ENCODE measurements around the gene EPB41L5.
"Not testable (repeated sequence)": the region's sequence is repeated elsewhere in the genome, so short reads cannot be mapped to it uniquely, and the experiment has no call there.

The EPB41L5 gene

DNA sequence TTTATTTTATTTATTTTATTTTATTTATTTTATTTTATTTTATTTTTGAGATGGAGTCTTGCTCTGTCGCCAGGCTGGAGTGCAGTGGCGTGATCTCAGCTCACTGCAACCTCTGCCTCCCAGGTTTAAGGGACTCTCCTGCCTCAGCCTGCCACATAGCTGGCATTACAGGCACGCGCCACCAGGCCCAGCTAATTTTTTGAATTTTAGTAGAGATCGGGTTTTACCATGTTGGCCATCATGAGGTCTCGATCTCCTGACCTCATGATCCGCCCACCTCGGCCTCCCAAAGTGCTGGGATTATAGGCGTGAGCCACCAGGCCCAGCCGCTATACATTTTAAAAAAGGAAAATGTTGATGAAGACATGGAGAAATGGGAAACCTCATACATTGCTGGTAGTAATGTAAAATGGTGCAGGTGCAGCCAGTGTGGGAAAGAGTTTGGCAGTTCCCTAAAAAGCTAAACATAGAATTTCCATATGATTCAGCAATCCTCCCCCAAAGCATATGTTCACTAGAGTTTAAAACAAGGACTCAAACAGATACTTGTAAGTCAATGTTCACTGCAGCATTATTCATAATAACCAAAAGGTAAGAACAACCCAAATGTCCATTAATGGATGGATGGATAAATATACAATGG is 187.1 kb downstream of the EPB41L5 start:
- DNase-seq (ENCODE audit: low read depth in 2 of 2) = not testable (repeated sequence)

DNA sequence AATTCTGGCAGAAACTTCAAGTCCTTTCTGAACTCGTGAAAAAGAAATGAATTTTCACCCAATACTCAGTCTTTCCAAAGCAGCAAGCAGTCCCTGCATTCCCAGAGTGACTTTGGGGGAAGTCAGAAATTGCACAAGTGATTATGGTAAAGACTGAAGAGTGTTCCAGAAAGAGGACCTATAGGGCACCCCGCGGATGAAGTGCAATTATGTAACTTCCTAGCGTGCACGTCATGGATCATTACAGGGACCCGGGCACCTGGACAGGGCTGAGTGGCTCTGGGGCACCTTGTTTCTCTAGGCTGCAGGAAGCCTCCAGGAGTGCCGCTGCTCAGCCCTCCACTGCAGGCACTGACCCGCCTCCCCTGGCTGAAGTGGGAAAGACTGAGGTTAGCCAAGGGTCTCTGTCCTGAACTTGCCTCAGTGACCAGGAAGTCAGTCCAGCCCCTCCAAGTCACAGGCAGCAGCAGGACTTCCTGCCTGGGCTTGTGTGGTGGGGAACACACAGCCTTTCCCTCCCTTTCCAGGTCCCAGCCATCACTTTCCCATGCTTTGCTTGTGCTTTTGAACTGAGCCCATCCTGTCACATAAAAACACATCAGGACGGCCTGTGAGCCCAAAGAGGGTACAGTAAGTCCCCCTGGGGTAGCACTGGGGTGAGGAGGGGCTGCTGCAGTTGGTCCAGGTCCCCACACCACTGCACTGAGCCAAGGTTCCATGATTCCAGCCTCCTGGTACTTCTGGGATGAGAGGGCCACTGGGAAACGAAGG is 190.6 kb downstream of the EPB41L5 start:
- DNase-seq (ENCODE audit: low read depth in 2 of 2) = no peak

DNA sequence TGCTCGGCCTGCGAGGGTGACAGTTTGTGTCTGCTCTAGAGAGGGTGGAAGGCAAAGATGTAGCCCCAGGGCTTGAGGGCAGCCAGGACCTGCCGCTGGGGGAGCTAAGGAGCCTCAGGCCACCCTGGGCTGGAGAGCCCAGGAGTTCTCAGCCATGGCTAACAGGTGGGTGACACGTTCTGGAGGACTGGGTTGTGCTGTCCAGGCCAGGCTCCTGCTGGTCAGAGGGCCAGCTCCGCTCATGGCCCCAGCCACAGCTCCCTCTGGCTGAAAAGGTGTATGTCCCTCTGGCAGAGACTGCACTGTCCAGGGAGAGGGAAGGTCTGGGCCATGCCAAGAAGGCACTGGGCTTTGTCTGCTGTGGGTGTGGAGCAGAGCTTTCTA is 191.1 kb downstream of the EPB41L5 start:
- no peak for DNase-seq (ENCODE audit: low read depth in 2 of 2)

DNA sequence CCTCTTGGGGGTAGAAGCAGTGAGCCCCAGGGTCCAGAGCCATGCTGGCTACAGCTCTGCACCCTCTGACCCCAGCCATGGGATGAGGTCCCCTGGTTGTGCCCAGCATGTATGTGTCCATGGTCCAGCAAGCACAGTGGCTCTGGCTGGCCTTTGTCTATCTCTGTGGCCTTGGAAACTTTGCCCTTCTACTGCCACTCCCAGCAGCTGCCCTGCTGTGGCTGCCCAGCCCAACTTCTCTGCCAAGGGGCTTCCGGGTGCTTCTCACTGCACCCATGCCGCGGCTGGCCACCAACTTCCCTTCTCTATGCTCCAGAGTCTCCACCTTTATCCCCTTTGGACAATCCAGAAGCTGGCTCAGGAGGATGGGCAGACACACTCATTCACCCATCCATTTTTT is 191.5 kb downstream of the EPB41L5 start:
- no peak for DNase-seq (ENCODE audit: low read depth in 2 of 2)

DNA sequence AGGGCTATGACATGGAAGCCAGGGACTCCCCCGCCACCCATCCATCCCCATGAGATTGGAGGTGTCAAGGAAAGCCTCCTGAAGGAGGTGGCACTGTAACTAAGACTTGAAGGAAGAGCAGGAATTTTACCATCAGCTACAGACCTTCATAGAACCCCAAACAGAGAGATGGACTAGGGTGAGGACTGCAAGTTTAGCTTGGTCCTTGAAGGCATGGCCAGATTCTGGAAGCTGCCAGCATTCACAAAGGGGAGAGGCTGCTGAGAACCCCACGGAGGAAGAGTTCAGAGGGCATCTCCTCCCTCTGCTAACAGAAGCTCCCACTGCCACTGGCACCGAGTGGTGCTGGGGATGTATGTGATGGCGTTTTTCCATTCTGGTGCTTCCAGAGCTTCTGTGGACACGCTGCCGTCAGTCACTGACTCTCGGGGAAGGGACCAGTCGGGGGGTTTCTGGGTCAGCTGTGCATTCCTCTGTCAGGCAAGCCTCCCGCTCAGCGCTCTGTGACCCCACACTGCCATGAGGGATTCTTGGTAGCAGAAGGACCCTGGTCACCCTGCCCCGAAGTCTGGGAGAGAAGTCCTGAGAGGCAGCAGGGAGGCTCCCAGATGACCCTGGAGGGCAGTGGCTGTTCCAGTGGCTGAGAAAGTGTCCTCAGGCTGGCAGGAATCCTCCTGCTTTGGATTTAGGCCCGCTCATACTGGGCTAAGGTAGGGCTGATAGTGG is 192.2 kb downstream of the EPB41L5 start:
- no peak for DNase-seq (ENCODE audit: low read depth in 2 of 2)

DNA sequence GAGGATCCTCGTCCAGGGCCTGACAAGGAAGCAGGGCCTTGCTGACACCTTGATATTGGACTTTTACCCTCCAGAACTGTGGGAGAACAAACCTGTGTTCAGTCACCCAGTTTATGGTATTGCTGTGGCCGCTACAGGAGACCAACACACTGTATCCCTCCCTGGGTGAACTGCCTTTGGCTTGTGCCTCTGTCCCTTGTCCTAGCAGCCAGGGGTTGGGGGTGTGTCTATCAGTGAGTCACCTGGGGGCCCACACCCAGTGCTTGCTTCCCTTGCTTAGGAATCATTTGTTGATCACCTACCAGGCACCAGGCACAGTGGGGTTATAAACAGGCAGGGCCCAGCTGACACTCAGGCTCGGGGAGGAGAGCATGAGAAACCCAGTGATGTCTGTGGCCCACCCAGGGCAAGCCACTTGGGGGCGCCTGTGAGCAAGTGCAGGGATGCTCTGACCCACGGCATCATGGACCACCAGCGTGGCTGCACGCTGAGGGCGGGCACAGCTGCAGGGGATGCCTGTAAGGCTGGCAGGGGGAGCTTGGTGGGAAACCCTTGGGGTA is 193.2 kb downstream of the EPB41L5 start:
- DNase-seq (ENCODE audit: low read depth in 2 of 2) = peak in 1 of 2 experiments; percentile 44

DNA sequence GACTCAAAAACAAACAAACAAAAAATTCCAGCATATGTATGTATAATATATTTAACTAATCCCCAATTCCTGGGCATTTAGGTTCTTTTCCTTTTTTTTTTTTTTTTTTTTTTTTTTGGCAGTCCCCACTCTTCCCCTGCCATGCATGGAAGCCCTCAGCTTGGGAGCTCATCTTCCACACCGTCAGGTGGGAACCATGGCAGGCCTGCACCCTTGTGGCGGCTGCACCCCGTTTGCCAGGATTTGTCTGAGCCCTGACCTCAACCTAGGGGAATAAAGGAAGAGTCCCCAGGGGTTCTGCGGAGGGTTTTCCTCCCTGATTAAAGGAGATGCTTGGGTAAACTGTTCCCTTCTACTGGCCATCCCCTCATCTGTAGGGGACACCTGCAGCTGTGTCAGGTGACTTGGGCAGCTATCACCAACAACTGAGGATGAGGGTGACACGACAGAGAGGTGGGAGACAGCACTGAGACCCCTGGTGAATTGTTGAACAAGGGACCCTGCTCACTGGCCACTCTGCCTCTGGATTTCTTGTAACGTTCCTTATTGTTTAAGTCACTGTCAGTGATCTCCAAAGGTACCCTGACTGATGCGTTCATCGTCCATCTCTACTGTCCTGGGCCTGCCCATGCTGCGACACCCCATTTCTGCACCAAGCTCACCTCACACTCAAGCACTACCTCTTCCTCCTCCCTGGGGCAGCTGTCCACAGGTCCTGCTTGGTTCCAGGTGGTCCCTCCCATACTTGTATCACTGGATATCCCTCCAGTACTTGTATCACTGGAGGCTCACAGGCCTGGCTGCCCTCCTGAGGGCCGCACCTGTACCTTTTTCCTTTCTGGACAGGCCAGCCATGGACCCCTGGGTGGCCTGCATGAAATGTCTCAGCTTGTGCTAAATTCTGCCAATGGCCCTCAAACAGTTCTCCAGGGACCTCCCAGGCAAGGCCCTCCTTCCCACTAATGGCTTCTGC is 195.8 kb downstream of the EPB41L5 start:
- DNase-seq (ENCODE audit: low read depth in 2 of 2) = no peak

DNA sequence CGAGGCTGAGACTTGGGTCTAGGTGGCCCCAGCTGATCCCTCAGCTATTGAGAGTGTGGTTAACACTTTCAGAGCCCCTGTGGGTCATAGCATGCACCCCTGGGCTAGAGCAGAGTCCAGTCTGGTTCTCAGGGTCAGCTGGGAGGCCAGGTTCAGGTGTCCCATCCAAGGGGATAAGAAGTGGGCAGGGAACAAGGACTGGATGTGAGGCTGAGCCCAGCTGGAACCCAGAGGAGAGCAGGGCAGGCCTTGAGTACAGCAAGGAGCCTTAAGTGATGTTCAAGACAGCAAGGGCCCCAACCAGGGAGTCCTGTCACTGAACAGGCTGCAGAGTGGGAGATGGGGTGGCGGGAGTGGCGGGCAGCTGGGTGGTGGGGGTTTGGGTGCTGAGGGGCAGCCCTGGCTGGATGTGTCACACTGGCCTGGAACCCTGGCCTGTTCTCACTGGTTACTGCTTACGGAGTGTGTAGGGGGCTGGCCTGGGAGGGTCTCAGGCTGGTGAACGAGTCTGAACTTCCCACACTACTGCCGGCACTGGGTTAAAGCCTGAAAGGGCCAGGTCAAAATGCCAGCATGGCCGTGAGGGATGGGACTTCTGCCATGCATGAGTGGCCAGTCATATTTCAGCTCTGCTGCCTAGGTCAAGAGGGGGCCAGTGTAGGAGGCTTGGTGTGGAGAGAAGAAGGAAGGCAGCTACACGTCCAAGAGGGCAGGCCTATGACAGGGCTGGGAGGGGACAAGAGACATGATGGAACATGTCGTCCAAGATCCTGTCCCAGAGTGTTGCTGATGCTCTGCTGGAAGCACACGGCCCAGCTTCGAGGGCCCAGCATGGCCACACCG is 196.8 kb downstream of the EPB41L5 start:
- DNase-seq (ENCODE audit: low read depth in 2 of 2) = no peak

DNA sequence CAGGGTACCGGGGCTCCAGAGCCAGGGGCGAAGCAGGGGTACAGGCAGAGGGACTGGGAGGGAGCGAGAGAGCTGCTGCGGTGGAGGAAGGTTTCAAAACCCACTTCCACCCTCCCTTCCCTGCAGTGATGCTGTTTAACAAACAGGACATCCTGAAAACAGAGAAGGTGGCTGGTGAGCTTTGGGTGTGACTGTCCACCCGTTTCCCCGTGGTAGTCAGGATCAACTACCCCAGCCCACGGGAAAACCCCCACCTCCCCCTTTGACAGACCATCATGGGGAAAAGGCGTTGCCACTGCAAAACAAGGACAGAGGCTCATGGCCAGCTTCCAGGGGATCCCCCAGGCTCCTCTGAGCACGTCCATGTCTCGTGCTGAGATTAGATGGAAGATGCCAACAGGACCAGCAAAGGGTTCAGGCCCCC is 197.4 kb downstream of the EPB41L5 start:
- no peak for DNase-seq (ENCODE audit: low read depth in 2 of 2)

DNA sequence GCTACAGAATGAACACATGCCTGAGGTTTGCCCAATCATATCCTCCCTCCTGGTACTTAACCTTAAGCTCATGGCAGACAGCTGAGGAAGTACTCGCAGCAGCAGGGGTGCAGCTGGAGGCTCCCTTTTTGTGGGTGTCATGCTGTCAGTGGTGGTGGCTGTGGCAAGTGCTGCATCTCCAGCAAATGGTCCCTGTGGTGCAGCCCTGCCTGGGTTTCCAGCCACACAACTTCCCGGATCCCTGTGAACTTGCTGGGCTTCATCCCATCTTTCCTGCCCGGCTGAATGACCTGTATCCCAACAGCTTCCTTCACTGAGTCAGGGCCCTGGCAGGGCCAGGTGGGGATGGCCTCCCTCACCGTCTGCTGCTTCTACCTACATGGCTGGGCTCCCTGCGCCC is 205.3 kb downstream of the EPB41L5 start:
- DNase-seq (ENCODE audit: low read depth in 2 of 2) = no peak

DNA sequence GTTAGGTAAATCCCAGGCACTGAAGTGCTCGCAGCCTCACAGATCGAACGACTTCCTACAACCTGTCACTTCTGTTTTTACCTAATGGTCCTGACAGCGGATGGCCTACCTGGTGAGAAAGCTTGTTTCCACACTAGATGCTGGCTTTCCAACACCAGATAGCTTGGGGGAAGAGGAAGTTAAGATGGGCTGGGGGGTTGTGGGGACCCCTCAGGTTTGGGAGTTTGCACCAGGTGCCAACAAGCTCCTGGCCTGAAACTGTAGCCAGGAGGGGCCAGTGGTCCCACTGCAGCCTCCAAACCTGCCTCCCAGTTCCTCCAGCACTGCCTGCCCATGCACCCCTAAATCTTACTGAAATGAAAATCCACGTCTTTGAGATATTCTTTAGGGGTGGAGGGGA is 206.4 kb downstream of the EPB41L5 start:
- no peak for DNase-seq (ENCODE audit: low read depth in 2 of 2)

DNA sequence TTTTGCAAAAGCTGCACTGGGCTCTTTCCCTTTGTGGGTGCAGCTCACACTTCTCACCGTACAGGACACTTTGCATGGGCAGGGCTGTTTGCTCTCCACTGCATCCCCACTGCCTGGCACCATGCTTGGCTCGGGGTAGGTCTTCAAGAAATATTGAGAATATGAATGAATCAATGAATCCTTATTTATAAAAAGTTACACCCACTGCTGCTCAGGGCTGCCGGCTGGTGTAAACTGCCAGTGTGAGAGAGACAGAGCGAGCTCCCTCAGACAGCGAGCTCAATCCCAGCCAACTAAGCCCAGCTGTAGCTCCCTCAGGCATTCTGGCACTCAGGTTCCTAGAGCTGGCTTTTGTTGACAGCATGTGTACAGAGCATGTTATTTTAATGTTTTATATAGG is 206.9 kb downstream of the EPB41L5 start:
- no peak for DNase-seq (ENCODE audit: low read depth in 2 of 2)

DNA sequence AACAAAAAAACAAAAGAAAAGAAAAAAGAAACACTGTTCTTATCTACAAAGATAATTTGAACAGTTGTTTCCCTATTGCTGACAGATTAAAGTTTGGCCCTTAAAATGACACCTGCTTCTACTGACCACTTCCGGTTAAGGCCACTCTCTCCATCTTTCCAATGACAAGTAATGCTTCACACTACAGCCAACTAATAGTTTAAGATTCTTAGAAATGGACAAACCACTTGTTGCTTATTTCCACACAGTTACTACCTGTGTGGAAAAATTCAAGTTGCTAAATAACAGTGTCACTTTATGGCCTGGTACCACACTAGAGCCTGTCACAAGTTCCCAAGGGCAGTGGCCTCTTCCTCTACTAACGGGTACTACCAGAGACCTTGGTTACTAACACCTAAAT is 207.9 kb downstream of the EPB41L5 start:
- DNase-seq (ENCODE audit: low read depth in 2 of 2) = no peak

DNA sequence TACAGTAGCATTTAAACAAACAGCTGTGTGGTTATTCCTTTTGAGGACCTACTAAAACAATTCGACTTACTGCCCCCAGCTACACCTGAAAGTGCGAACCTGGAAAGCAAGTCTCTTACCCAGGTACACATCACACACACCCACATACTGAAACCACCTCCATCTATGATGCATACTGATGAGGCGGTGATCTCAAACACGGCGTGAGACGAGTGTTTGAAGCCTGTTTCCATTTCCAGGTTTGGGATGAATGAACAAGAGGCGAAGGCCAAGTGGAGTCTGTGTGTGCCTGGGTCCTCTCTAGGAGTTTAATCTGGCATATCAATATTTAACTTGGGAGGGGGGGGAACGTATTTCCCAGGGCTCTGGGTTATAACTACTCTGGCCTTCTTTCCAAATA is 208.7 kb downstream of the EPB41L5 start:
- no peak for DNase-seq (ENCODE audit: low read depth in 2 of 2)

DNA sequence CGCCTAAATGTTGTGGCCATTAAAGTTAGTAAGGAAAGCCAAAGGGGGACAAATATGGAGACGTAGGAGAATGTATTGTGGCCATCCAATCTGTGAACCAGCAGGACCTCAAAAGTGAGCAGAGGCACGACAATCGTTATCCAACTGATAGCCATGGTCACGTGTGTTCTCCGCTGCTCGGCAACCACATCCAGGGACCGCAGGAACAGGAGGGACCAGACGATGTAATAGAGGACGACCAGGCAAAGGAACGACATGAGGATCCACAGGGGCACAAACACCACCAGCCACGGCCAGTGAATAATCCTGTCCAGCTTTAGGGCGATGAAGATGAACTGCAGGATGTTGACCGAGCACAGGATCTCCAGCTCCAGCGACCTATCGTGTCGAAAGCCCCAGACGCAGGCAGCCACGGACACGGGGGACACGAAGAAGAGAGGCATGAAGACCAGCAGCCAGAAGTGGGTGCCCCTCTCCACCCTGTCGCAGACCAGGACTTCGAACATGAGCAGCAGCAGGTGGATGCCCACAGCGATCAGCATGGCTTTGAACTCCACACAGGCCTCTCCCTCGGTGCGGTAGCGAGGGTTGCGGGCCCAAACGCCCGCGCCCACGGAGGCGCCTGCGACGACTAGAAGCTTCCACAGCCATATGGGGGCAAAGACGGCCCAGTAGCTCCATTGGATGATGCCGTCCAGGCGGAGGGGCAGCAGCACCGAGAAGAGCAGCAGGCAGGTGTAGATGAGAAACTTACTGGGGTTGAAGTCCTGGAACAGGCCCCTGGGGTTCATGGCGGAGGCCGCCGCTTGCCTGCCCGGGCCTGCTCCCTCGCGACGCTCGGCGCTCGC is 209.5 kb downstream of the EPB41L5 start:
- DNase-seq (ENCODE audit: low read depth in 2 of 2) = no peak

DNA sequence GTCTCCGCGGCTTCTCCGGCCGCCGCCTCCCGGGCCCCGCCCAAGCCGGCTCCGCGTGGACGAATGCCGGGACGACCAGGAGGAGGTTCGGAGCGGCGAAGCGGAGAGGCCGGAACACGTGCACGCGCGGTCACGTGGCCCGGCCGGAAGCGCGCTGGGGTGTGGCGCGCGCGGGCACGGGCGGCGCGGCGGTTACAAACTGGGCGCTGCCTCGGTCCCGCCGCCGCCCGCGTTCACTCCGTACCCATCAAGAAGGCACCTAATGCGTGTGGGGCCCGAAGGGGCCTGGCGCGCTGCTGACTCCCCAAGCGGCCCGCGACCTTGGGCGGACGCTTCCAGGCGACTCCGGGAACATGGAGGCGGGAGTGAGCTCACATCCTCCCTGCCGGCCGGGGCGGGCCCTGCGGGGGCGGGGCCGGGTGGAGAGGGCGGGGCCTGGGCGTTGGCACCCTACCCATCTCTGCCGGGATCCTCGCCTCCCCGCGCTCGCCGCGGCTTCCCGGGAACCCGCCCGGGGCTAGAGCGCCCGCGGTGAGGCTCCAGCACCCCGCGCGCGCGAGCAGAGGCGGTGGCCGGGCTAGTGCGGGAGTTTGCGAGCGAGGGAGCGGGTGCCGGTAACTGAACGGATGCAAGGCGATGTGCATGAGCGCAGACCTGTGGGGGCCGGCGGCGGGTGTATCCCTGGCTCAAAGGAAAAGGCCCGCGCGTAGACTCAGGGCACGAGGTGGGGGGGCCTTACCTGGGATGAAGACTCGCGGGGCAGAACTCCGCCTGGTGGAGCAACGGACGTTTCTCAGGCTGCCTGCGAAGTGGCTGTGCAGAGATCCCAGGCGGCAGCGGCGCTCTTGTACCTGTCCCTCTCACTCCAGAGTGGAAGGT is 210.4 kb downstream of the EPB41L5 start, which contains the start of gene TMEM185B:
TSS of gene TMEM185B (minus strand) at position 367 of the 879 bp plus-strand sequence. CDS start 424 bp downstream, outside the sequence.
- DNase-seq (ENCODE audit: low read depth in 2 of 2) = peak; percentile 80 to 87

DNA sequence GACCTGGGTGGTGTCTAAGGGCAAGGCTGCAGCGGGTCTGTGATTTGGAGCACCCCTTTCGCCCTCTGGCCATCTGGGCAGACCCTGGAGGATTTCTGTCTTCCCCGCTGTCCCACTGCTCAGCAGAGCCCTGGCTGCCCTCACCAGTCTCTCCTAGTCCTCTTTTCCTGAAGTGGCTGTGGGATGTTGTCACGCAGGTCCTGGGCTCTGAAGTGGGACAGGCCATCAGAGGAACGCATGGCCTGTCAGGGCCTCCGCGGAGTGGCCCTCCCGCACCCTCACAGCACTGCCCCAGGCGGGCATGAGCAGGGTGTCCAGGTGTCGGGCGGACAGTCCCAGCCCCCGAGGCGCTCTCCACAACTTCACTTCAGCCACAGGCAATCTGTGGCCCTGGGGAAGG is 211.4 kb downstream of the EPB41L5 start:
- no peak for DNase-seq (ENCODE audit: low read depth in 2 of 2)

All from stimulated activated CD4-positive, alpha-beta T cell treated with anti-CD3 and anti-CD28 coated beads, Interleukin-12 subunit alpha, Interleukin-12 subunit beta, amount 100 ng/mL, for 24 hours (primary cell).